PC-3 (cell line): ENCODE data around the gene LIG3.

Experiments used
- EZH2 ChIP-seq: fragments of 300-600 bp; sonication (generic); IDR thresholded peaks from one replicate; pipeline ENCODE4 v1.6.1; 2017; ENCODE audit warnings: antibody characterized with exemption, mild to moderate bottlenecking, low read length; ENCODE audit not compliant: unreplicated experiment
- EZH2phosphoT487 ChIP-seq: fragments of 300-600 bp; sonication (generic); IDR thresholded peaks from 2 replicates; pipeline ENCODE4 v1.6.1; 2018; ENCODE audit warnings: mild to moderate bottlenecking, antibody characterized with exemption, low read length, borderline replicate concordance
- TF ChIP-seq, protein P1 (sequence below): fragments of 300-600 bp; sonication (generic); conservative IDR thresholded peaks from 2 replicates; pipeline ENCODE4 v1.5.1; 2017; ENCODE audit warnings: antibody characterized with exemption, low read depth, mild to moderate bottlenecking, low read length

DNA sequence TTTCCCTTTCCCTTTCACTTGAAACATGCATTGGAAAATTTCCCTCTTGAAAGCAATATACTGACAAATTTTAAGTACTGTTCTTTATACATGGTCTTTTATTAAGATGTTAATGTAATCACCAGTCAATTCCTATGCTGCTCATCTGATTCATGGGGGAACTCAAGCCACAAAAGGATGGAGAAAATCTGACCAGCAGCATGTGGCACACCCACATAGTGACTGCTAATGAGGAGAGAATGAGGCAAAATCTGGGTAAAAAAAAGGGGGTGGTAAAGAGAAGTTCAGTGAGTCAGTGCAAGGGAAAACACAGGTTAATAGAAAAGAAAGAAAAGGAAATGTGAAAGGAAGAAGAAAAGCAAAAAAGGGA, 71.9 kb downstream of the LIG3 start:
- TF ChIP-seq EZH2phosphoT487 (no peak), EZH2 (no peak)
- TF ChIP-seq, protein P1, sequence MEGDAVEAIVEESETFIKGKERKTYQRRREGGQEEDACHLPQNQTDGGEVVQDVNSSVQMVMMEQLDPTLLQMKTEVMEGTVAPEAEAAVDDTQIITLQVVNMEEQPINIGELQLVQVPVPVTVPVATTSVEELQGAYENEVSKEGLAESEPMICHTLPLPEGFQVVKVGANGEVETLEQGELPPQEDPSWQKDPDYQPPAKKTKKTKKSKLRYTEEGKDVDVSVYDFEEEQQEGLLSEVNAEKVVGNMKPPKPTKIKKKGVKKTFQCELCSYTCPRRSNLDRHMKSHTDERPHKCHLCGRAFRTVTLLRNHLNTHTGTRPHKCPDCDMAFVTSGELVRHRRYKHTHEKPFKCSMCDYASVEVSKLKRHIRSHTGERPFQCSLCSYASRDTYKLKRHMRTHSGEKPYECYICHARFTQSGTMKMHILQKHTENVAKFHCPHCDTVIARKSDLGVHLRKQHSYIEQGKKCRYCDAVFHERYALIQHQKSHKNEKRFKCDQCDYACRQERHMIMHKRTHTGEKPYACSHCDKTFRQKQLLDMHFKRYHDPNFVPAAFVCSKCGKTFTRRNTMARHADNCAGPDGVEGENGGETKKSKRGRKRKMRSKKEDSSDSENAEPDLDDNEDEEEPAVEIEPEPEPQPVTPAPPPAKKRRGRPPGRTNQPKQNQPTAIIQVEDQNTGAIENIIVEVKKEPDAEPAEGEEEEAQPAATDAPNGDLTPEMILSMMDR, result no peak
